Epidermal melanocyte (primary cell): ENCODE results near the gene KLHDC2.
"Not testable (repeated sequence)": the region's sequence is repeated elsewhere in the genome, so short reads cannot be mapped to it uniquely, and the experiment has no call there.

Source experiments
- DNase-seq: peaks from one replicate; pipeline ENCODE4 v3.0.0; 2011; ENCODE audit warnings: low spot score; ENCODE audit not compliant: insufficient read length

KLHDC2 gene

GRCh38 chr14:49767571-49768300, at the start of gene KLHDC2:
Gene KLHDC2 (plus strand): TSS chr14:49768153. CDS start chr14:49768469, 316 bp downstream.
- peak; percentile 49 for DNase-seq

GRCh38 chr14:49720744-49721143, 47.2 kb upstream of the KLHDC2 start:
- no peak for DNase-seq

- DNase-seq: not testable (repeated sequence)
Observed at GRCh38 chr14:49721733-49722435, 46.1 kb upstream of the KLHDC2 start.

GRCh38 chr14:49727171-49727570, 40.8 kb upstream of the KLHDC2 start:
- DNase-seq: no peak

GRCh38 chr14:49732896-49733295, 35.1 kb upstream of the KLHDC2 start:
- no peak for DNase-seq

GRCh38 chr14:49733836-49734235, 34.1 kb upstream of the KLHDC2 start:
- no peak for DNase-seq

- DNase-seq: not testable (repeated sequence)
Observed at GRCh38 chr14:49735669-49736068, 32.3 kb upstream of the KLHDC2 start.

GRCh38 chr14:49745191-49745590, 22.8 kb upstream of the KLHDC2 start:
- no peak for DNase-seq

- not testable (repeated sequence) for DNase-seq
Observed at GRCh38 chr14:49746476-49746875, 21.5 kb upstream of the KLHDC2 start.

- DNase-seq: no peak
Observed at GRCh38 chr14:49754570-49755097, 13.3 kb upstream of the KLHDC2 start.

GRCh38 chr14:49755378-49755777, 12.6 kb upstream of the KLHDC2 start:
- DNase-seq: no peak

GRCh38 chr14:49761839-49762551, 6.0 kb upstream of the KLHDC2 start:
- no peak for DNase-seq

- no peak for DNase-seq
Observed at GRCh38 chr14:49766839-49767238, 1.1 kb upstream of the KLHDC2 start.

- no peak for DNase-seq
Observed at GRCh38 chr14:49767270-49767570, 733 bp upstream of the KLHDC2 start.

- DNase-seq: no peak
Observed at GRCh38 chr14:49768301-49769121, 558 bp downstream of the KLHDC2 start.

- DNase-seq: no peak
Observed at GRCh38 chr14:49769171-49769570, 1.2 kb downstream of the KLHDC2 start.

GRCh38 chr14:49769581-49770211, 1.7 kb downstream of the KLHDC2 start:
- no peak for DNase-seq

- no peak for DNase-seq
Observed at GRCh38 chr14:49770212-49770817, 2.4 kb downstream of the KLHDC2 start.

GRCh38 chr14:49771691-49772090, 3.7 kb downstream of the KLHDC2 start:
- not testable (repeated sequence) for DNase-seq

- no peak for DNase-seq
Observed at GRCh38 chr14:49774106-49774505, 6.2 kb downstream of the KLHDC2 start.
